ENCODE data around the gene MLLT6. TPM values are rescaled to one million over a fixed set of nuclear protein-coding genes. Genes with fewer than 3 reads are reported as not detected.

MLLT6 gene
- polyA plus RNA-seq, 2 of the 4 experiments (the other 2 are of a cell fraction), result 28.3 to 28.9 TPM

- TF ChIP-seq REST (IDR thresholded peaks at IDR 0.05), result no peak
- no peak for TF ChIP-seq EP300 (IDR thresholded peaks at IDR 0.05)
- no peak for TF ChIP-seq ATOH8 (CRISPR knock-in tag; IDR thresholded peaks at IDR 0.05; ENCODE audit: low read depth)
- TF ChIP-seq NPAS2 (CRISPR knock-in tag; IDR thresholded peaks at IDR 0.05; ENCODE audit: borderline replicate concordance), result no peak
- TF ChIP-seq RFX5 (IDR thresholded peaks at IDR 0.05), result no peak
- TF ChIP-seq FOSB (CRISPR knock-in tag; IDR thresholded peaks at IDR 0.05), result no peak
- TF ChIP-seq SMC3 (IDR thresholded peaks at IDR 0.05), result peak; percentile 81
- no peak for TF ChIP-seq E2F6 (IDR thresholded peaks at IDR 0.05; ENCODE audit: borderline replicate concordance, low read depth)
- TF ChIP-seq ZNF302 (CRISPR knock-in tag; IDR thresholded peaks at IDR 0.05), result no peak
- no peak for TF ChIP-seq HDAC2 (IDR thresholded peaks at IDR 0.05)
- no peak for TF ChIP-seq GATA3 (IDR thresholded peaks at IDR 0.05; ENCODE audit: borderline replicate concordance)
- TF ChIP-seq ELK1 (IDR thresholded peaks at IDR 0.05; ENCODE audit: low read depth, low read length), result no peak
- TF ChIP-seq NR3C1 (IDR thresholded peaks at IDR 0.05), result no peak
- no peak for TF ChIP-seq HES2 (IDR thresholded peaks at IDR 0.05)
- TF ChIP-seq POLR2AphosphoS2 (conservative IDR thresholded peaks at IDR 0.05; ENCODE audit: low read length), result no peak
- TF ChIP-seq JUNB (IDR thresholded peaks at IDR 0.05), result no peak
- TF ChIP-seq TP53 (CRISPR knock-in tag; IDR thresholded peaks at IDR 0.05), result 0 out of 2 replicates have a peak, but pooled peaks have one; percentile 59
- no peak for TF ChIP-seq CBX2 (IDR thresholded peaks at IDR 0.05; ENCODE audit: borderline replicate concordance, low read depth)
- no peak for TF ChIP-seq KDM1A (IDR thresholded peaks at IDR 0.05; ENCODE audit: low read depth)
- no peak for TF ChIP-seq HEYL (CRISPR knock-in tag; IDR thresholded peaks at IDR 0.05)
- no peak for TF ChIP-seq FOSL2 (IDR thresholded peaks at IDR 0.05)
- peak; percentile 39 for TF ChIP-seq FOSL2 (CRISPR knock-in tag; IDR thresholded peaks at IDR 0.05)
- peak; percentile 98 for TF ChIP-seq CTCF (IDR thresholded peaks at IDR 0.05)
- TF ChIP-seq BHLHE40 (IDR thresholded peaks at IDR 0.05; ENCODE audit: low read depth, low read length), result no peak
- no peak for TF ChIP-seq PHF8 (IDR thresholded peaks at IDR 0.05; ENCODE audit: borderline replicate concordance, low read depth)
- TF ChIP-seq USF2 (IDR thresholded peaks at IDR 0.05), result no peak
- TF ChIP-seq SREBF2 (IDR thresholded peaks at IDR 0.05), result no peak
- no peak for TF ChIP-seq ZC3H11A (IDR thresholded peaks at IDR 0.05)
- TF ChIP-seq RCOR1 (IDR thresholded peaks at IDR 0.05; ENCODE audit: low read depth, low read length), result no peak
- no peak for TF ChIP-seq CEBPB (IDR thresholded peaks at IDR 0.05)
- TF ChIP-seq ZSCAN20 (CRISPR knock-in tag; IDR thresholded peaks at IDR 0.05), result no peak
- TF ChIP-seq HOXA7 (CRISPR knock-in tag; IDR thresholded peaks at IDR 0.05), result no peak
- no peak for TF ChIP-seq HMGXB4 (CRISPR knock-in tag; IDR thresholded peaks at IDR 0.05; ENCODE audit: borderline replicate concordance)
Measured at GRCh38 chr17:38729886-38730525, 24.9 kb downstream of the MLLT6 start, which contains the start of gene CISD3 (continued).

Measured in A549 (cell line).